Lung (tissue), 12 donors: ENCODE data around the gene NKAIN2. TPM values are rescaled to one million over a fixed set of nuclear protein-coding genes. Genes with fewer than 3 reads are reported as not detected.
"Not testable (repeated sequence)": the region's sequence is repeated elsewhere in the genome, so short reads cannot be mapped to it uniquely, and the experiment has no call there.

ENCODE experiments used
- ATAC-seq: fragments of 200-7000 bp; cut with Tn5 transposase; one replicate; pipeline ENCODE4 v1.9.1; 2020; ENCODE audit warnings: moderate number of reproducible peaks; ENCODE audit not compliant: insufficient read depth, low FRiP score
- DNase-seq, 3 donors: peaks; one replicate each; pipeline ENCODE4 v3.0.0-alpha.2; 2013 to 2017
- H3K27ac ChIP-seq, 2 donors: one replicate each; pipeline ENCODE4 v1.5.1; 2013; ENCODE audit warnings: mild to moderate bottlenecking in 2 of 2, moderate library complexity in 2 of 2, control low read depth in 1 of 2, inconsistent platforms in 1 of 2, low read depth in 1 of 2, low read length in 1 of 2
- H3K27me3 ChIP-seq, 3 donors: one replicate each; pipeline ENCODE4 v1.5.1; 2013; ENCODE audit warnings: low read length in 2 of 3; ENCODE audit not compliant: control insufficient read depth in 3 of 3, insufficient read depth in 3 of 3
- H3K36me3 ChIP-seq, 4 donors: one replicate each; pipeline ENCODE4 v1.5.1; 2013; ENCODE audit warnings: low read length in 4 of 4, mild to moderate bottlenecking in 1 of 4, moderate library complexity in 1 of 4; ENCODE audit not compliant: control insufficient read depth in 4 of 4, insufficient read depth in 4 of 4
- H3K4me1 ChIP-seq, 5 donors: one replicate each; pipeline ENCODE4 v1.5.1; 2013; ENCODE audit warnings: low read length in 5 of 5, mild to moderate bottlenecking in 2 of 5, moderate library complexity in 1 of 5; ENCODE audit not compliant: control insufficient read depth in 5 of 5, insufficient read depth in 5 of 5
- H3K4me3 ChIP-seq: one replicate; pipeline ENCODE4 v1.5.1; 2013; ENCODE audit warnings: mild to moderate bottlenecking, control low read depth, moderate library complexity
- H3K9ac ChIP-seq, 2 donors: one replicate each; pipeline ENCODE4 v1.5.1; 2013; ENCODE audit warnings: low read length in 2 of 2, control low read depth in 1 of 2; ENCODE audit not compliant: insufficient read depth in 1 of 2
- H3K9me3 ChIP-seq, 4 donors: one replicate each; pipeline ENCODE4 v1.5.1; 2013; ENCODE audit warnings: low read length in 3 of 4, mild to moderate bottlenecking in 1 of 4, moderate library complexity in 1 of 4; ENCODE audit not compliant: control insufficient read depth in 4 of 4, insufficient read depth in 3 of 4
- WGBS, 2 donors: extraction: QIAGEN DNeasy Blood & Tissue Kit; methylation state at CpG; one replicate each; pipeline ENCODE4 v1.1.7; 2013; 5-methylcytosine and 5-hydroxymethylcytosine counted together
- polyA plus RNA-seq, 2 donors: library from polyadenylated mRNA; stranded (reverse); fragments of 200-250 nt; gene quantifications; one replicate each; pipeline ENCODE4 v1.2.1, GENCODE V29; 2013
- total RNA-seq, 2 donors: library from RNA; depleted of rRNA in 1 of 2; stranded (reverse); fragments of >200 nt in 1 of 2; gene quantifications; one replicate each; pipeline ENCODE4 v1.2.1, GENCODE V29; 2014 to 2021
- TF ChIP-seq, protein P1 (sequence below): IDR thresholded peaks from 2 replicates; pipeline ENCODE4 v1.5.1; 2012; ENCODE audit warnings: mild to moderate bottlenecking; ENCODE audit errors: control extremely low read depth, extremely low read depth
- donor health status: control.
- donor health status: control.
- donor health status: Bipolar disorder and iron deficiency.
- donor health status: healthy.
- donor health status: DM: yes; HTN: yes; CAD: no.

Gene NKAIN2
- total and polyA plus RNA-seq, 4 donors: 0.01 to 4.4 TPM; not detected in 2

DNA sequence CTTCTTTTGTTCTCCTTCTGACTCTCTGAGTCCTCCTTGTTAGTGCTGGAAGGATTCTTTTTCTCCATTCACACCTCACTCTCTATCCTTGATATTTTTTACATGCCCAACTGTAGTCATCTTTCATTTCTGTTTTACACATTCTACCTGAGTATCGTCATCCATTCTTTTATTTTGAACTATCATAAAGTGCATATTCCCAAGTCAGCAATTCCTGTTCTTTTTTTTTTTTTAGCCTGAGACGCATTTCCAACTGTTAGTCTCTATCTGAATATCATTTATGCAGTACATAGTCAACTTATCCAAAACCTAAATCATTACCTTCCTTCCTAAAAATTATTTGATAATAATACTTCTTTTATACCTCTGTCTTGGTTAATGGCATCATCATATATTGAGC, 207.5 kb downstream of the NKAIN2 start:
- no peak overlapping the region for H3K4me3 ChIP-seq
- no peaks in the 10 kb centered on the region for H3K9me3 ChIP-seq
- DNase-seq: no peak
- no peak for ATAC-seq
- no peaks in the 10 kb centered on the region for H3K27me3 ChIP-seq
- no peak overlapping the region for H3K27ac ChIP-seq
- H3K36me3 ChIP-seq: no peaks in the 10 kb centered on the region
- H3K4me1 ChIP-seq: peaks cover 0 to 5% (median 0%) of the 10 kb centered on the region in 5 donors
- no peak overlapping the region for H3K9ac ChIP-seq
- TF ChIP-seq, protein P1, sequence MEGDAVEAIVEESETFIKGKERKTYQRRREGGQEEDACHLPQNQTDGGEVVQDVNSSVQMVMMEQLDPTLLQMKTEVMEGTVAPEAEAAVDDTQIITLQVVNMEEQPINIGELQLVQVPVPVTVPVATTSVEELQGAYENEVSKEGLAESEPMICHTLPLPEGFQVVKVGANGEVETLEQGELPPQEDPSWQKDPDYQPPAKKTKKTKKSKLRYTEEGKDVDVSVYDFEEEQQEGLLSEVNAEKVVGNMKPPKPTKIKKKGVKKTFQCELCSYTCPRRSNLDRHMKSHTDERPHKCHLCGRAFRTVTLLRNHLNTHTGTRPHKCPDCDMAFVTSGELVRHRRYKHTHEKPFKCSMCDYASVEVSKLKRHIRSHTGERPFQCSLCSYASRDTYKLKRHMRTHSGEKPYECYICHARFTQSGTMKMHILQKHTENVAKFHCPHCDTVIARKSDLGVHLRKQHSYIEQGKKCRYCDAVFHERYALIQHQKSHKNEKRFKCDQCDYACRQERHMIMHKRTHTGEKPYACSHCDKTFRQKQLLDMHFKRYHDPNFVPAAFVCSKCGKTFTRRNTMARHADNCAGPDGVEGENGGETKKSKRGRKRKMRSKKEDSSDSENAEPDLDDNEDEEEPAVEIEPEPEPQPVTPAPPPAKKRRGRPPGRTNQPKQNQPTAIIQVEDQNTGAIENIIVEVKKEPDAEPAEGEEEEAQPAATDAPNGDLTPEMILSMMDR: no peak
- 94 to 99% methylated on average over 2 of the region's 2 CpGs for WGBS, 2 donors

DNA sequence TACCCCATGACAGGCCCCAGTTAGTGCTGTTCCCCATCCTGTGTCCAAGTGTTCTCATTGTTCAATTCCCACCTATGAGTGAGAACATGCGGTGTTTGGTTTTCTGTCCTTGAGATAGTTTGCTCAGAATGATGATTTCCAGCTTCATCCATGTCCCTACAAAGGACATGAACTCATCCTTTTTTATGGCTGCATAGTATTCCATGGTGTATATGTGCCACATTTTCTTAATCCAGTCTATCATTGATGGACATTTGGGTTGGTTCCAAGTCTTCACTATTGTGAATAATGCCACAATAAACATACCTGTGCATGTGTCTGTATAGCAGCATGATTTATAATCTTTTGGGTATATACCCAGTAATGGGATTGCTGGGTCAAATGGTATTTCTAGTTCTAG, 218.4 kb downstream of the NKAIN2 start:
- H3K27ac ChIP-seq, ATAC-seq: not testable (repeated sequence)
- WGBS, 2 donors: 100% methylated on average over 1 of the region's 1 CpG

DNA sequence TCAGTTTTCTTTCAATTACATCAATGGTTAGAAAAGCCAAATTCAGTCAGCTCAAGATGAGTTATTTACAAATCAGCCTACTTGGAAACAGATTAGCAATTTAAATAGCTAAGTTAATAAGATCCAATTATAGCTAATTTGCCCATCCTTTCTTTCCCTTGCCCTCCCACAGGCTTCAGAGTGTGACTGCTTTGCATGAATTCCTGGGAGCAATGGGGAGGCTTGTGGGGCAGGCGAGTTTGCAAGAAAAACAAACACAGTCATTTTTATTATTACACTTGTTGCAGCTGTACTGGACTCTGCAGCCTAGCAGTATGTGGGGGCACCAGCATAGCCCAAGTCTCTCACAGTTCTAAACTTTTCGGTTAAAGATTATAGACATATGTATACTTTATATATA, 219.0 kb downstream of the NKAIN2 start:
- H3K27me3 ChIP-seq: no peaks in the 10 kb centered on the region
- no peaks in the 10 kb centered on the region for H3K36me3 ChIP-seq
- no peaks in the 10 kb centered on the region for H3K9me3 ChIP-seq
- WGBS, 2 donors: 84 to 96% methylated on average over 2 of the region's 2 CpGs
- ATAC-seq: no peak
- TF ChIP-seq, protein P1: no peak
- no peak overlapping the region for H3K9ac ChIP-seq
- DNase-seq: no peak
- H3K4me1 ChIP-seq: no peaks in the 10 kb centered on the region
- H3K27ac ChIP-seq: no peak overlapping the region
- H3K4me3 ChIP-seq: no peak overlapping the region

More for the DNA sequence above, 218.4 kb downstream of the NKAIN2 start:
- not testable (repeated sequence) for H3K4me3 ChIP-seq, H3K9me3 ChIP-seq, H3K27me3 ChIP-seq, DNase-seq, H3K4me1 ChIP-seq, H3K9ac ChIP-seq, H3K36me3 ChIP-seq

DNA sequence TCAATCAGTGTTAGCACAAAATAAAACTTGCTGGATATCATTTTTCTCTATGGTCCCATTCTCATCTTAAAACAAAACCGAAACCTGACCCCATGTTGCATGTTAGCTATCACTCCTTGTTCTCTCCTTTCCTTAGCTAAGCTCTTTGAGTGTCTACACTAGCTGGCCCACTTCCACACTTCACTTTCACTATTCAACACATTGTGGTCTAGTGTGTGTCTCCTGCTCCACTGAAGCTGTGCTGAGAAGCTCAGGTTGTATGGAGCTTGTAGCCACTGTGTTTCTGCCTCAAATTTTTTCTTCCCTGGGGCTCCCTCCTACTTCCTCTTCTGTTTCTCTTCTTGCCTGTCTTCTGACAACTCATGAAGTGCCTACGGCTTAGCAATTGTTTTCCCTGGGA, 223.0 kb downstream of the NKAIN2 start:
- TF ChIP-seq, protein P1: no peak
- Histone ChIP-seq H3K4me3 (no peak overlapping the region), H3K27ac (no peak overlapping the region), H3K36me3 (no peaks in the 10 kb centered on the region), H3K4me1 (peaks cover 0 to 5% (median 0%) of the 10 kb centered on the region in 5 donors), H3K27me3 (no peaks in the 10 kb centered on the region), H3K9me3 (no peaks in the 10 kb centered on the region), H3K9ac (no peak overlapping the region)
- DNase-seq (no peak), ATAC-seq (no peak)
- WGBS, 2 donors: 66 to 79% methylated on average over 2 of the region's 2 CpGs
